ENCODE data around the gene HEATR5B. TPM values are rescaled to one million over a fixed set of nuclear protein-coding genes. Genes with fewer than 3 reads are reported as not detected.

HEATR5B gene
- total and polyA plus RNA-seq, 2 of the 4 experiments (the other 2 are of a cell fraction): 8.3 to 17.9 TPM

- BruUV-seq (replicated peaks): no TSS peak
- Histone ChIP-seq H3K18ac (ENCODE audit: low read depth, low read length) (no peak overlapping the region), H4K20me1 (ENCODE audit: insufficient read depth, low read length) (no peaks in the 10 kb centered on the region), H3K9me3 (ENCODE audit: control insufficient read depth, insufficient read depth, low read length) (no peaks in the 10 kb centered on the region), H3K56ac (ENCODE audit: extremely low read depth, insufficient read depth, low read length) (no peak overlapping the region), H3K9ac (ENCODE audit: low read depth, low read length) (no peak overlapping the region), H2BK20ac (ENCODE audit: low read depth, low read length) (no peak overlapping the region), H2BK120ac (ENCODE audit: low read depth, low read length) (no peak overlapping the region), H3K23ac (ENCODE audit: low read depth, low read length) (no peak overlapping the region), H3K27ac (ENCODE audit: insufficient read depth, low read length) (no peak overlapping the region), H3K14ac (replicated peaks; ENCODE audit: low read depth, low read length) (no peak overlapping the region), H4K91ac (ENCODE audit: insufficient read depth, low read depth, low read length) (no peak overlapping the region), H2AK9ac (replicated peaks; ENCODE audit: low read depth, low read length, poor library complexity) (no peak overlapping the region), H2BK15ac (ENCODE audit: low read depth, low read length) (no peak overlapping the region), H3K4me1 (ENCODE audit: control insufficient read depth, insufficient read depth, low read length) (peaks cover 1% of the 10 kb centered on the region; the same call in 1 of the 2 replicates), H2AFZ (replicated peaks; ENCODE audit: low read length, poor library complexity) (no peak overlapping the region), H3K4ac (ENCODE audit: low read depth, low read length) (no peak overlapping the region), H2AK5ac (ENCODE audit: low read depth, low read length) (no peak overlapping the region), H3K79me1 (ENCODE audit: low read depth in 1 of 2, low read length in 2 of 2) (peaks cover 18 to 49% of the 10 kb centered on the region in 2 experiments), H2BK5ac (ENCODE audit: low read depth, low read length, poor library complexity, severe bottlenecking) (no peak overlapping the region), H3K9me1 (ENCODE audit: insufficient read depth, low read length) (no peaks in the 10 kb centered on the region), H4K8ac (ENCODE audit: low read depth in 2 of 2, low read length in 2 of 2) (no peak overlapping the region), H4K5ac (ENCODE audit: low read depth, low read length) (no peak overlapping the region), H3K27me3 (ENCODE audit: control insufficient read depth, insufficient read depth, low read length) (no peaks in the 10 kb centered on the region), H3K4me3 (ENCODE audit: insufficient read depth, low read depth, low read length) (no peak overlapping the region), H3K36me3 (ENCODE audit: control insufficient read depth, insufficient read depth, low read length) (peaks cover 6% of the 10 kb centered on the region), H3K4me2 (ENCODE audit: low read depth, low read length) (no peak overlapping the region)
- DNase-seq (peak; percentile 10), ATAC-seq (ENCODE audit: low read depth) (no peak)
- intact Hi-C loops (cut with micrococcal nuclease): no loop called here
- ChIA-PET CTCF (no interaction called here), POLR2A (ENCODE audit: unreplicated experiment) (no interaction called here)
- dilution Hi-C loops (cut with HindIII; ENCODE audit: low sequenced_read_pairs, unreplicated experiment): no loop called here
- TF ChIP-seq NFE2L2 (IDR thresholded peaks at IDR 0.05; ENCODE audit: low read depth, low read length) (no peak), POLR2A (IDR thresholded peaks at IDR 0.05; ENCODE audit: low read depth, low read length) (no peak), FOS (IDR thresholded peaks at IDR 0.05; ENCODE audit: low read depth, low read length) (no peak), RFX5 (IDR thresholded peaks at IDR 0.05; ENCODE audit: low read depth, low read length) (no peak), MAFK (IDR thresholded peaks at IDR 0.05; ENCODE audit: low read depth, low read length) (no peak), CEBPB (IDR thresholded peaks at IDR 0.05; ENCODE audit: low read depth, low read length) (no peak), RCOR1 (IDR thresholded peaks at IDR 0.05; ENCODE audit: insufficient replicate concordance, low read length) (no peak), MAZ (IDR thresholded peaks at IDR 0.05; ENCODE audit: borderline replicate concordance, low read depth, low read length) (no peak), SMC3 (IDR thresholded peaks at IDR 0.05; ENCODE audit: low read depth, low read length) (no peak), USF2 (IDR thresholded peaks at IDR 0.05; ENCODE audit: low read depth, low read length) (no peak), CTCF (conservative IDR thresholded peaks at IDR 0.05; ENCODE audit: low read depth, low read length) (no peak)
- in situ Hi-C loops (cut with MboI; ENCODE audit: low sequenced_read_pairs): no loop called here
- WGBS, 2 experiments (ENCODE audit: extremely low coverage in 2 of 2, insufficient read length in 1 of 2): 100% methylated on average over 1 of the region's 2 CpGs; no CpG with 5 or more reads in 1 of the 2 experiments
Observed at GRCh38 chr2:37080266-37080665, 3.9 kb downstream of the HEATR5B start.
